Suppressor macrophage (primary cell): Measurements from ENCODE around the gene PDCD2L.
A peak's percentile ranks its signal among the peaks of the same experiment; 100 is the strongest.
"Not testable (repeated sequence)": the region's sequence is repeated elsewhere in the genome, so short reads cannot be mapped to it uniquely, and the experiment has no call there.

ENCODE experiments used
- DNase-seq, 4 experiments: peaks; one replicate each; pipeline ENCODE4 v3.0.0-alpha.2; 2020 to 2022
- total RNA-seq, 17 experiments: gene quantifications; one replicate each; lab custom pipeline; 2026; ENCODE audit warnings: mixed read lengths in 6 of 17, inconsistent platforms in 3 of 17; lab: John Stamatoyannopoulos, UW

Gene PDCD2L, protein sequence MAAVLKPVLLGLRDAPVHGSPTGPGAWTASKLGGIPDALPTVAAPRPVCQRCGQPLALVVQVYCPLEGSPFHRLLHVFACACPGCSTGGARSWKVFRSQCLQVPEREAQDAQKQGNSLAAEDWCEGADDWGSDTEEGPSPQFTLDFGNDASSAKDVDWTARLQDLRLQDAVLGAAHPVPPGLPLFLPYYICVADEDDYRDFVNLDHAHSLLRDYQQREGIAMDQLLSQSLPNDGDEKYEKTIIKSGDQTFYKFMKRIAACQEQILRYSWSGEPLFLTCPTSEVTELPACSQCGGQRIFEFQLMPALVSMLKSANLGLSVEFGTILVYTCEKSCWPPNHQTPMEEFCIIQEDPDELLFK
- 0.15 to 2.3 (median 1.1) reads per million in 17 experiments for total RNA-seq

DNA sequence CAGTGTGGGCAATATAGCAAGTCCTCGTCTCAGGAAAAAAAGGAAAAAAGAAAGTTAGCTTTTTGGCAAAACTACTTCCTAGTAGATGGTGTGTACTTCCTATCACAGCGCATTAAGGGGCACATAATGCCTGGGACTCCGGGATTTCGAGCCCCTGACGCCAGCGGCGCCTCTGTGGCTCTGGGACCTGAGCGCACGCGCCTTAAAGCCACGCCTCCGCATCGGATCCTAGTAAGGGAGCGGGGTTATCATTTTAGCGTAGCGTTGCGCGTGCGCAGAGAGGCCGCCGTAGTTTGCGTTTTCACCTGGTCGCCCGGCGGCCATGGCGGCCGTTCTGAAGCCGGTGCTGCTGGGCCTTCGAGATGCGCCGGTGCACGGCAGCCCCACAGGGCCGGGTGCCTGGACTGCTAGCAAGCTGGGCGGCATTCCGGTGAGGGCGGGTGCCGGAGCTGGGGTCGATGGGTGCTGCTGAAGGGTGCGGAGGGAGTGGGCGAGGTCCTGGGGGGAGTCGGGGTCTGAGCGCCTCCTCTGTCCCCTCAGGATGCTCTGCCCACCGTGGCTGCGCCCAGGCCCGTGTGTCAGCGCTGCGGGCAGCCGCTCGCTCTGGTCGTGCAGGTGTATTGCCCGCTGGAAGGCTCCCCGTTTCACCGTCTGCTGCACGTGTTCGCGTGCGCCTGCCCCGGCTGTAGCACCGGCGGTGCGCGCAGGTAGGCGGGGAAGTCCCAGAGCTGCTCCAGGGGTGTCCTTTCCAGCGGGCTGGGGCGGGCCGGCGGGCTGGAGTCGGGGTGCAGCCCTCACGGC is at the start of gene PDCD2L:
Gene PDCD2L (plus strand): TSS at position 291 of the 801 bp plus-strand sequence. CDS start 32 bp downstream, at position 323.
- peak; percentile 94 to 96 (median 96) for DNase-seq

DNA sequence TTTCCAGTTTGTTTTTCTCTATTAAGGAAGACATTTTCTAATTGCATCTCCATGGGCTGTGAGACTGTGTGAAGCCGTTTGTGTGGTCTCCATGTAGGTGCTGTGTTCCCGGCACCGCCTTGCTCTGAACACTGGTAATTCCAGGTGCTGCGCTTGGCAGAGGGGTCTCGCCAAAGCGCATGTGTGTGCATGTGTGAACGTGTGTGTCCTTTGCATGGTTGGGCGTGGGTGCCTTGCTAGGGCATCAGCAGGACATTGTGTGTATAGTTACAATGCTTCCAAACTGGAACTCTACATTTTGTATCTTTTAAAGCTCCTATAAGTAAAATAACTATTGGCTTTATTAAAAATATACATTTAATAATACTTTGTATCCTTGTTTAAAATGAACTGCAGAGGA is 49.0 kb upstream of the PDCD2L start:
- no peak for DNase-seq

DNA sequence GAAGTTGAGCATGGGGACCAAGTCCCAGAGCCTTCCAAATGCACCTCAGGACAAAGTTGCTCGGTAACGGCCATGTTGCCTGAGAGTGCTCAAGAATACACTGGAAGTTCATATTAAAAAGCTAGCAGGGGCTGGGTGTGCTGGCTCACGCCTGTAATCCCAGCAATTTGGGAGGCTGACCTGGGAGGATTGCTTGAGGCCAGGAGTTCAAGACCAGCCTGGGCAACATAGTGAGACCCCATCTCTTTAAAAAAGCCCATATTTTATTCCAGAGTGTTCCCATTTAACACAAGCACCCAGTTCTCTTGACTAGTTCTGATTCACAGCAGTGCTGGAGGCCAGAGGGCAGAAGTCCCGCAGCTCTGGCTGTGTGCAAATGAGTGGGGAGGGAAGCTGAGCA is 47.3 kb upstream of the PDCD2L start:
- DNase-seq, result no peak

DNA sequence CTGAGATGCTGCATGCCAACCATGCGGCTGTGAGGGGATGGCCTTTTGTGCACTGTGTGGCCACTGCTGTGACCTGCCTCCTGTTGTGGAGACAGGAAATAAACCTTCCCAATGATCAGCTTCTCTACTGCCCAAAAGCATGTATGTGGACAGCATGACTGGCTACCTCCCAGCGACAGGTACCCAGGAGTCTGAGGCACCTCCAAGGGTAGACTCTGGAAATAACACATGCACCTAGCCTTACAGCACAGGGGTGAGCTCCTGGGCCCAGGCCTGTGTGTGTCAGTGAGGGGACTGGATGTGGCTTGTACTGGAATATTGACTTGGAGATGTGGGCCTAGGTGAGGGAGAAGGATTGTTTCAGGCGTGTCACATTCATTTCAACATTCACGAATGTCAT is 46.8 kb upstream of the PDCD2L start:
- no peak for DNase-seq

DNA sequence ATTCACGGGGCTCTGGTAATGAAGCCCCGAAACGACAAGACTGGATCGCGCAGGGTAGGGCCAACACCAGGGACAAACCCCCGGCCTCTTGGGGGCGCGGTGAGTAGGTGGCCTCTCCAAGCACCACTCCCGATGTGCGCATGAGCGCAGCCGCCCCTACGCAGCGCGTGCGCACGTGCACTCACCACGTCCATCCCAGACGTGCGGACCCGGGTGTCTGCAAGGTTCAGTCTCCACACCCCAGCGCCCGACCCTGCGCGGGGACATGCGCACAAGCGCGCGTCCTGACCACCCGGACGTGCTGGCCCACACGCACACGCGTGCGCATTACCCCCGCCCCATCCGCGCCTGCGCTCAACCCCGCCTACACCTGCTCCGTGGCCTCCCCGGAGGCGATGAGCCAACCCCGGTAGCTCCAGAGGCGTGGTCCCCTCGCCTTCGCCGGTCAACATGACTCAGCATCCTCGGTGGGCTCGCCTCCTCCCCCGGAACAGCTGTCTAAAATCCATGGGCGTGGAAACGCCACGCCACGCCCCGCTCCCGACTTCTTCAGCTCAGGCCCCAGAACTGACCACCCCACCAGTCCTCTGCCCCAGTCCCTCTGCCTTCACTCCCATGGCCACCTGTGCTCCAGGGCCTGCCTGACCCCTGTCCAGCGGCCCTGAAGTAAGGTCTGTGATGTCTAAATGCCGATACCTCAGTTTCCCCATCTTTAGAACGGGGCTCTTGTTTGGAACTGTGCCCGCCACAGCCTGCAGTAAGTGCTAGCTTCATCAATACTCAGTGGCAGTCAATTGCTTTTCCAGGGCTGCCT is 44.9 kb upstream of the PDCD2L start:
- DNase-seq, result peak; percentile 98 to 99 (median 98)

DNA sequence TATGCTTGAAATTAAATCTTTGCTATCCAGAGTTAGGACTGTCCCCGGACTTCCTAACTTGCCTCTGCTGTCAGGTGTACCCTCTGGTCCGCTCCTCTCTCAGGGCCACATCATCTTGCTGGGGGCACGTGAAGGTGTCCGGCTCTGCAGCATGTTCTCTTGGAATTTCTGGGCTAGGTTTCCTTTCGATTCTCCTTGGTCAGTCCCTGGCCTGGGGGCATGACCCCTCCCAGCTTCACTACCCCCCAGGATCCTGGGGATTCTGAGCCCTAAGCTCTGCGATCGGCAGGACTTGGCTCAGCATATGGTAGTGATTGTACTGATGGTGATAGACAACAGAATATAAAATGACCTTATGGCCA is 44.3 kb upstream of the PDCD2L start:
- no peak for DNase-seq

DNA sequence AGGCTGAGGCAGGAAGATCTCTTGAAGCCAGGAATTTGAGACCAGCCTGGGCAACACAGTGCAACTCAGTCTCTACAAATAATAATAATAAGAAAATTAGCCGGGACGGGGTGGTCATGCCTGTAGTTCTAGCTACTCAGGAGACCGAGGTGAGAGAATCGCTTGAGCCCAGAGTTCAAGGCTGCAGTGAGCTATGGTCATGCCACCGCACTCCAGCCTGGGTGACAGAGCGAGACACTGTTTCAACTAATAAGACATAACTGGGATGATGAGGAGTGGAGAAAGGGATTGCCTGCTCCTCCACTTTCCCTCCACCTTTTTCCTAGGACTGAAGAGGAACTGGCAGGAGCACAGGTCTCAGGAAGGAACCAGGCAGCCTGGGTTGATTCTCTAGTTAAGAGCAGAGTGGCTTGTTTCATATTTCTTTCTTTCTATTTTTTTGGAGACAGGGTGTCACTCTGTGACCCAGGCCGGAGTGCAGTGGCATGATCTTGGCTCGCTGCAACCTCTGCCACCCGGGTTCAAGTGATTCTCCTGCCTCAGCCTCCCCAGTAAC is 43.8 kb upstream of the PDCD2L start:
- no peak for DNase-seq

DNA sequence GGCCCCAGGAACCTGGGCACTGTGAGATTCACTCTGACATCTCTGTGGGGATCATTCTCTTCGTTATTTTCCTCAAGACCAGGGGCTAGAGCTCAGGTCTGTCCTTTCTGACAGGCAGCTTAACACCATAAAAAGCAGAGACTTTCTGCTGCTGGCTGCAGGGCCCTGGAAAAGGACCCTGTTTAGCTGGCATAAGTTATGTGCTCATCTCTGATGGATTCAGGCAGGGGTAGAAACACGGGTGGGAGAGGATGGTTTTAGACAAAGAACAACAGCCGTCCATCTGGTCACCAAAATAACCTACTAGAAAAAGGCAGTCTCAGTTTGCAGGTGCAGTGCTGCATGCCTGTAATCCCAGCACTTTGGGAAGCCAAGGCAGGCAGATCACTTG is 41.5 kb upstream of the PDCD2L start:
- no peak for DNase-seq

DNA sequence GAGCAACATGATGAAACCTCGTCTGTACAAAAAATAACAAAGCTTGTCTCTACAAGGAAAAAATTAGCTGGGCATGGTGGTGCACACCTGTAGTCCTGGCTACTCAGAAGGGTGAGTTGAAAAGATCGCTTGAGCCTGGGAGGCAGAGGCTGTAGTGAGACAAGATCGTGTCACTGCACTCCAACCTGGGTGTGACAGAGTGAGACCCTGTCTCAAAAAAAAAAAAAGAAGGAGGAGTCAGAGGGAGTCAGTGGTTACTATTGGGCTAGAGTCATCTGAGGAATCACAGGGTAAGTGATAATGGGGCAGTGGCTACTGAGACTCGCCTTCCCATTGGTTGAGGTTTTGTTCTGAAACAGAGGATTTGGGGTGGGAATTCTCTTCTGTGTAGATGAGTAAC is 41.1 kb upstream of the PDCD2L start:
- DNase-seq, result no peak

DNA sequence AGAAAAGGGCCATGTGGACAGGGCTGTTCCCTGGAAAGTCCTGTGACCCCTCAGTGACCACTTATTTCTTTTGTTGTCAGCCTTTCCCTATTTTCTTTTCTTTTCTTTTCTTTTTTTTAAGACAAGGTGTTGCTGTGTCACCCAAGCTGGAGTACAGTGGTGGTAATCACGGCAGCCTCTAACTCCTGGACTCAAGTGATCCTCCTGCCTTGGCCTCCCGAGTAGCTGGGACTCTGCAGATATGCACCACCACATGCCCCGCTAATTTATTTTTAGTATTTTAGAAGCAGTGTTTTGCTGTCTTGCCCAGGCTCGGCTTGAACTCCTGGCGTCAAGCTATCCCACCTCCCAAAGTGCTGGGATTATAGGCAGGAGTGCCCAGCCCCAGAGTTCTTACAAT is 40.3 kb upstream of the PDCD2L start:
- DNase-seq, result no peak

DNA sequence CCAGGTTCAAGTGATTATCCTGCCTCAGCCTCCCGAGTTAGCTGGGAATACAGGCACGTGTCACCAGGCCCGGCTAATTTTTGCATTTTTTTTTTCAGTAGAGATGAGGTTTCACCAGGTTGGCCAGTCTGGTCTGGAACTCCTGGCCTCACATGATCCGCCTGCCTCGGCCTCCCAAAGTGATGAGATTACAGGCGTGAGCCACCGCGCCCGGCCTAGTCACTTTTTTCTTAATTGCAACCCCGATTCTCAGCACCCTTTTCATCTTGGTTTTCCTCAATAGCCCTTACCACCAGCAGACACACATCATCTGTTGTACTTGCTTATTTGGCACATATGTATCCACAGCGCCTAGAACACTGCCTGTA is 39.8 kb upstream of the PDCD2L start:
- DNase-seq, result no peak

DNA sequence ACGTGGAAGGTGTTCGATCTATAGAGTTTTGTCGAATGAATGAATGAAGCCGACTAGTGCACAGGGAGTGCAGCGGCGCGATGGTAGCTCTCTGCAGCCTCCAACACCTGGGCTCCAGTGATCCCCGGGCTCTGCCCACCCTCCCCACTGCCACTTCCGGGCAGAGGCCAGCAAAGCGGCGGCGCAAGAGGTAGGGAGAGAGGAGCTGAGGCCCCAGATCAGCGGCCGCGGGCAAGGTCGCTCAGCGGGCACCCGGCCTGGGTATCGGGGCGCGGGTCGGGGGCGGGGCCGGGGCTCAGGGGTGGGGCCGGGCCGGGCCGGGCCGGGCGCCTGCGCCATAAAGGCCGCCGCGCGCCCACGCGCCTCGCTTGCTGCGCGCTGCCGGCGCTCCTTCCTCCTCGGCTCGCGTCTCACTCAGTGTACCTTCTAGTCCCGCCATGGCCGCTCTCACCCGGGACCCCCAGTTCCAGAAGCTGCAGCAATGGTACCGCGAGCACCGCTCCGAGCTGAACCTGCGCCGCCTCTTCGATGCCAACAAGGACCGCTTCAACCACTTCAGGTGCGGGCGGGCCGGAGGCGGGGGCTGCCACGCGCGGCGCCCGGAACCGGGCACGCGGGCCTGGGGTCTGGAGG is 39.3 kb upstream of the PDCD2L start, which contains the start of gene GPI:
Gene GPI (plus strand): TSS at position 367 of the 633 bp plus-strand sequence. CDS start 71 bp downstream, at position 438.
- peak; percentile 84 to 95 (median 90) for DNase-seq

DNA sequence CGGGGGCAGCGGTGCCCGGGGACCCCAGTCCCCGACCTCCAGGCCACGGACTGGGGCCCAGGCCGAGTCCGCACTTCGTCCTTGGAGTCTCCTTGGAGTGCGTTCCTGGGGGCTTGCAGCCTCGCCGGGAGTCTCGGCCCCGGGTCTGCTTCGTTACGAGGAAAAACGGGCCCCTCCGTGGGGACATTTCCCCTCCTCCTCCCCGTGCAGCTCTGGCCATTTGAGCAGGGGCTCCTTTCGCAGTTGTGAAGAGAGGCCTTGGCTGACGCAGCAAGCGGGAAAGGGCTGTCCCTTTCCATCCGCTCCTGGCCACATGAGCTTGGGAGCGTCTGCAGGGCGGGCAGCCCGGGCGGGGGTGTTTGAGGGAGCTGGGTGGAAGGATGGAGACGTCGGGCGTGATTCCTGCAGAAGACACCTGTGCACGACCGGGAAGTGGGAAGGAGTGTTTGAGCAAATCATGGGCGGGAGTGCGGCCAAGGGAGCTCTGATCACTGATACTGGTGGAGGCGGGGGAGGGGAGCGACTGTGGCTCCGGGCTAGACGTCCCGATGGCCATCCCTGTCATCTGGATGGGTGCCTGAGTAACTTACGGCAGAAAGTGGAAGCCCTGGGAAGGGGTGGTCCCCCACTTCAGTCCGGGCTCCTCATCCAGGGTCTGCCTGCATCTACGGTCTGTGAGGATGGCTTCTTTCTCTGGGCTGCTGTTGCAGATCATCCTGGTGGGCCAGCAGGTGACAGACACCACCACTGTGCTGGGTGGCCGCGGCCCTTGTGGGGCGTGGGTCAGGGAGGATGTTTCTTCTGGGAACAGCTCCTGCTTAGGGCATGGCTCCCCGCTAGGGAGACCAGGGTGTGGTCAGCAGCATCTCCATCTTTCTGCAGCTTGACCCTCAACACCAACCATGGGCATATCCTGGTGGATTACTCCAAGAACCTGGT is 38.5 kb upstream of the PDCD2L start:
- peak; percentile 15 to 63 (median 52) for DNase-seq

DNA sequence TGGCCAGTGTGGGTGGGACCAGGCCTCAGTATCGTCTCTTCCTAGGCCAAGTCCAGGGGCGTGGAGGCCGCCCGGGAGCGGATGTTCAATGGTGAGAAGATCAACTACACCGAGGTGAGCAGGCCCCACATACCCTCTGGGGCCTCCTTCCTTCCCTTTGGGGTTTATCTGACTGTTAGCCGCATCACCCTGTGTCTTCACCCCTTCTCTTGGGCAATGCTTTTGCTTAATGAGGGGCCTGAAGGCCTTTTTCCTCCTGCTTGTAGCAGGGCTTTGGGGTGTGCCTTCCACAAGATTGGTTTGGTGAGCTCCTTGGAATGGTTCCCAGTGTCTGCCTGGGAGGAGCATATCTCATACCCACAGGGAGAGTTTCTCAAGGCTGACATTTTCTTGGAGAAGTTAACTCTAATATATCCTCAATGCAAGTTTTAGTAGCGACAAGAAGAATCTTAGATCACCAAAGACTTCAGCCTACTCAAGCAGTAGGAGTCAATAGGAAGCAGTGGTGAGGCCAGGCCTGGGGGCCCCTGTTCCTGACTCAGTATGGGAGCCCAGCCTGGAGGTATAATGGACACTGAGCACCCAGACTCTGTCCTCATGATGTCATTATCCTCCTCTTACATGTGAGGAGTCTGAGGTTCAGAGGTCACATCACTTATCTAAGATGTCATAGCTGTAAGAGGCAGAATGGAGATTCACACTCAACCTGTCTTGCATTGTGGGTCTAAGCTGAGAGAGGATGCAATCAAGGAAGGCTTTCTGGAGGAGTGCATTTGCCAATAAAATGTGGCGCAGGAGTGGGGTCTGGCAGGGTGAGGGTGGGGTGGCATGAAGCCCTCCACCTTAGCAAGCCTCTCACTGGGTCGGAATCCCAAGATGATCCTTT is 37.2 kb upstream of the PDCD2L start:
- peak; percentile 33 to 67 (median 47) for DNase-seq

DNA sequence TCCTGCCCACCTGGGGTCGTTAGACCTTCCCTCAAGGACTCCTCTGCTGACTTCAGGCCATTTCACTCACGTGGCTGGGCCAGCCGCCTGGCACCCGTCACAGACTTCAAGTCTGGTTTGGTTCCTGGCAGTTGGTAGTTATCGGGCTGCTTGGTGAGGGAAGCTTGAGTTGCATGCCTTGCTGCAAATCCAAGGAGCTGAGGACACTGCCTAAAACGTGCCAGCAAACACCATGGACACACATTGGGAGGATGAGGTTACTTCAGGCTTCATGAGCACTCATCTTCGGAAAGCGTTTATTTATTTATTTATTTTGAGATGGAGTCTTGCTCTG is 36.6 kb upstream of the PDCD2L start:
- no peak for DNase-seq

DNA sequence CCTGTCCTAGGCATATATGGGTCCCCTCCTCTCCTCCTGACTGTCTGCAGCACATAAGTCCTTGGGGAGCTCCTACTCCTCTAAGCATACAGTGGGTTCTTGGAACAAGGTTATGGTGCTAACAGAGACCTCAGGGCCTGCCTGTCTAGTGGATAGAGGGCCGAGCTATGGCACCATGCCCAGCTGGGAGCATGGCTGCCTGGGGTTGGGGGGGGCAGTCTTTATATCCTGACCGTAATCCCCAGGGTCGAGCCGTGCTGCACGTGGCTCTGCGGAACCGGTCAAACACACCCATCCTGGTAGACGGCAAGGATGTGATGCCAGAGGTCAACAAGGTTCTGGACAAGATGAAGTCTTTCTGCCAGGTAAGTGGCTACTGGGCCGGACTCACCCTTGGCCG is 35.9 kb upstream of the PDCD2L start:
- DNase-seq, result no peak

DNA sequence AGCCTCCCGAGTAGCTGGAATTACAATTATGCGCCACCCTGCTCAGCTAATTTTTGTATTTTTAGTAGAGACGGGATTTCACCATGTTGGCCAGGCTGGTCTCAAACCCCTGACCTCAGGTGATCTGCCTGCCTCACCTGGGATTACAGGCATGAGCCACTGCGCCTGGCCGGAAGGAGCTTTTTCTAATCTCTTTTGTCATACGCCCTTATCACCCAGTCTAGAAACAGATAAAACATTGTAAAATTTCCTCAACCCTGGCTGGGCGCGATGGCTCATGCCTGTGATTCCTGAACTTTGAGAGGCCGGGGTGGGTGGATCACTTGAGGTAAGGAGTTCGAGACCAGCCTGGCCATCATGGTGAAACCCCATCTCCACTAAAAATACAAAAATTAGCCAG is 35.0 kb upstream of the PDCD2L start:
- DNase-seq, result not testable (repeated sequence)

DNA sequence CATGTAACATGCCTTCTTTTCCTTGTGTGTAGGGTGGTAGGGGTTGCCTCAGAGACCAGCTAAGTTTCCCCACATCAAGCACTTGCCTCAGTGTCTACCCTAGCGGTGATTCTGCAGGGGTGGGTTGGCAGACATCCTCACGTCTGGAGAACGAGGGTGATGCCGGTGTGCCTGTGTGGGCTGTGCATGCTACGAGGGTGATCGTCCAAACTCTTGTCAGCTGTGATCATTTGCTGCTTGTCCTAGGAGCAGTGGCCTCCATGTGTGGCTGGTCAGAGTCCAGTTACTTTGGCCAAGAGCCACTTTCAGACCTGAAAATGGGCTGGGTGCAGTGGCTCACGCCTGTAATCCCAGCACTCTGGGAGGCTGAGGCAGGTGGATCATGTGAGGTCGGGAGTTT is 34.1 kb upstream of the PDCD2L start:
- no peak for DNase-seq

DNA sequence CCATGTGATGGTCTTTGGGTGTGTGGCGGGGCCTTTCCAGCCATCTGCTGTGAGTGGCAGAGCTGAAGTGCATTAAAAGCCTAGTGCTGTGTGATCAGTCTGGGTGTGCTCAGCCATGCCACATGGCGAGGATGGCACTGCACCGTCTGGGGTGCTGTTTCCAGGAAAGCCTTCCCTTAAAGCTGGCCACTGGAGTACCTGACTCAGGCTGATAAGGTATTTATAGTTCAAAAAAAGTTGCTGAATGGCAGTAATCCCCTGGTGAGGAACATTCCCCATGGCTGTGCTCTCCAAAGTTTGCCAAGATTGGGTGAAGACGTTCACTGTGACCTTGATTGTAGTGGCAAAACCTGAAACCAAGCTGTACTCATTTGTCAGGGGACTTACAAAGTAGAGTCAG is 33.2 kb upstream of the PDCD2L start:
- DNase-seq, result no peak
